G401 (cell line): Measurements from ENCODE around the gene HOXC6. TPM values are rescaled to one million over a fixed set of nuclear protein-coding genes. Genes with fewer than 3 reads are reported as not detected.

Experiments
- DNase-seq: peaks from one replicate; pipeline ENCODE4 v3.0.0-alpha.2; 2015; ENCODE audit warnings: low spot score
- in situ Hi-C: cut with HindIII; loops from 2 replicates; pipeline ENCODE4 v1.10.0; 2016; ENCODE audit warnings: low sequenced_read_pairs, mixed read lengths
- total RNA-seq: library from RNA; depleted of rRNA; stranded (reverse); fragments of >200 nt; shearing (Covaris generic); gene quantifications from 2 replicates; pipeline ENCODE4 v1.2.3, GENCODE V29; 2014

HOXC6 gene
- total RNA-seq, 1 experiment from 2014 or later = 3.7 TPM

DNA sequence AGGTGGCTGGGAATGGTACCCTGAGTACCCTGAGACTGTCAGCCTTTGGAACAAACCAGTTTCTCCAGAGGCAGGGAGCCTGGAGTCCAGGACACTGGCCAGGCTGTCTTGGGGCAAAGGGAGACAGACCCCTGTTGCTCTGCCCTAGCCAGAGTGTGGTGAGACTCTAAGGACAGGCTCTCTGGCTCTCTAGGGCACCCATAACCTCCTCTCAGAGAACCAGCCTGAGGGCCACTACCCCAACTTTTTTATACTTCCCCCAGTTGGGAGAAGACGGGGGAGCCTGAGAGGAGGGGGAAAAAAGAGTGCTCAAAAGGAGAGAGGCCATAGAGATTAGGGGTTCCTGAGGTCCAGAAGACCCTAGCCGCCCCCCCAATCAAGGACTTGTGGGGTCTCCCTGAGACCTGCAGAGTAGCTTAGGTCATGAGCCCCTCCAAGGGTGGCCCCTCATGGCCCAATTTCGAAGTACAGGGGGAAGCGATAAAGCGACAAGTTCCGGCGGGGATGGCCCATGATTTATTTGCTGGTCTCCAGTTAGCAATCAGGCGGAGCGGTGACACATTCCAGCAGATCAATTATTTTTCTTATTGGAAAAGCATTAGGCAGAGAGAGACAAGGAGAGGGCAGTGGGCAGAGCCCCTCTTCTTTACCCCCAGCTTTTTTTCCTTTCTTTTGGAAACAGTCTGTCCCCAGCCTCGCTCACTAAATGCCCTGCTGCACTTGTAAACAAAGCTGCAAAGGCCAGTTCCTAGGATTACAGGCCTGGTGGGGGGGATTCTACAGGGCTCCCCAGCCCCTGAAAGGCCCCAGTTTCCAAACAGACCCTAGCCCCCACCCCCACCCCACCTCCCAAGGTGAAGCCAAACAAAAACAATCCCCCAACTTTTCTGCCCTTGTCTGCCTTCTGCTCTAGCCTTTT is 17.9 kb upstream of the HOXC6 start:
- in situ Hi-C loops = loop anchor here (25.0 kb wide), 1 partner anchor 177 kb away; the partner anchor contains the start of gene SMUG1
- DNase-seq = no peak

DNA sequence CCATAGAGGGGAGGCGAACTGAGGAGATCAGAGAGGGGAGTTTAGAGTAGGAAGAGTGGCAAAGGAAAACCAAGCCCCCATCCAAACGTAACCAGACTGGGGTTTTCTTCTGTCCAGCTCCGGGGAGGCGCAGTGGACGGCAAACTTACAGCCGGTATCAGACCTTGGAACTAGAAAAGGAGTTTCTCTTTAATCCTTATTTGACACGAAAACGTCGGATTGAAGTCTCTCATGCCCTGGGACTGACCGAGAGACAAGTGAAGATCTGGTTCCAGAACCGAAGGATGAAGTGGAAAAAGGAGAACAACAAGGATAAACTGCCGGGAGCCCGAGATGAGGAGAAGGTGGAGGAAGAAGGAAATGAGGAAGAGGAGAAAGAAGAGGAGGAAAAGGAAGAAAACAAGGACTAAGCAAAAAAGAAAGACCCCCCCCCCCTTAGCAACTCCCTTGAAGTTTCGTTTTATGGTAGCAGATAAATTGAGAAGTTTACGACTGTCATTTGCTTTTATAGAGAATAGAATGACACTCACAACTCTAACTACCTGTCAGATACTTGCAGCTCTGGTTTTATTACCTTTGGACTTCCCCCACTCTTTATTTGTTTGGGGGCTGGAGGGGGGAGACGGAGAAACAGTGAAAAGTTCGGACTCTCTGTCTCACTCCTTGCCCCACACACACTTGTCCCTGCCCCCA is 17.1 kb upstream of the HOXC6 start:
- no peak for DNase-seq
- in situ Hi-C loops = loop anchor here (25.0 kb wide), 1 partner anchor 176 kb away; the partner anchor contains the start of gene SMUG1

DNA sequence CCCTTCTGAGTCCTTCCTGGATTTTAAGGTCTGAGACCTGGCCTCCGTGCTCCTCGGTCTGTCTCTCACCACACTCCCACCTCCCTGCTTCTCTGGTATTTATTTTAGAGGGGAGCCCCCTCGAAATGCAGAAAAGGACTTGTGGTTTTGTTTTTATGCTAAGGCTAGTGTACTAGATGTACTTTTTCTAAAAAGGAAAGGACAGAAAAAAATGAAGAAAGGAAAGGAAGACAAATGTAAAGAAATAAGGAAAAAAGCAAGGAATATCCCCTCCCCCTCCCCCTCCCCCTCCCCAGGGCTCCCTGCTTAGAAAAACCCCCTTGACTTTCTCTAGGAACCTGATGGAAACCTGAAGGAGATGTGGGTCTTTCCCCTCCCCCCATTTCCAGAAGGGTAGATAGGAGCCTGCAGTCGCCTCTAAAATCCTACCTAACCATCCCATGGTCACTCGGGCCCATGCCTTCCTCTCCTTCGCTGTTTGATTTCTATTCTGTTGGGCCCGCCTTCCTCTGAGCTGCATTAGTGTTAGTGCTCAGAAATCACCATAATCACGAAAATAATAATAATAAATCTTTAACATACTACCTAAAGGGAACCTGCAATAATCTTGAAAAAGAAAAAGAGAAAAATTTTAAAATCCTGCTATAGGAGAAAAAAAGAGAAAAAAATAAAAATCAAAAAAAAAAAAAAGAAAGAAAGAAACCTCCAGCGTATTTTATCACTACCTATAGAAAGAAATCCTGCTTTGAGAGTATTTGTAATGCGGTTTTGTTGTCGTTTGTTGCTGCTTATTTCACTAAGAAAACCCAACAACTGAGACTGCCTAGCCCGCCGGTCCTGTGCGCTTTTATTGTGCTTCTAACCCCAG is 16.3 kb upstream of the HOXC6 start:
- in situ Hi-C loops = loop anchor here (25.0 kb wide), 1 partner anchor 175 kb away; the partner anchor contains the start of gene SMUG1
- DNase-seq = no peak

DNA sequence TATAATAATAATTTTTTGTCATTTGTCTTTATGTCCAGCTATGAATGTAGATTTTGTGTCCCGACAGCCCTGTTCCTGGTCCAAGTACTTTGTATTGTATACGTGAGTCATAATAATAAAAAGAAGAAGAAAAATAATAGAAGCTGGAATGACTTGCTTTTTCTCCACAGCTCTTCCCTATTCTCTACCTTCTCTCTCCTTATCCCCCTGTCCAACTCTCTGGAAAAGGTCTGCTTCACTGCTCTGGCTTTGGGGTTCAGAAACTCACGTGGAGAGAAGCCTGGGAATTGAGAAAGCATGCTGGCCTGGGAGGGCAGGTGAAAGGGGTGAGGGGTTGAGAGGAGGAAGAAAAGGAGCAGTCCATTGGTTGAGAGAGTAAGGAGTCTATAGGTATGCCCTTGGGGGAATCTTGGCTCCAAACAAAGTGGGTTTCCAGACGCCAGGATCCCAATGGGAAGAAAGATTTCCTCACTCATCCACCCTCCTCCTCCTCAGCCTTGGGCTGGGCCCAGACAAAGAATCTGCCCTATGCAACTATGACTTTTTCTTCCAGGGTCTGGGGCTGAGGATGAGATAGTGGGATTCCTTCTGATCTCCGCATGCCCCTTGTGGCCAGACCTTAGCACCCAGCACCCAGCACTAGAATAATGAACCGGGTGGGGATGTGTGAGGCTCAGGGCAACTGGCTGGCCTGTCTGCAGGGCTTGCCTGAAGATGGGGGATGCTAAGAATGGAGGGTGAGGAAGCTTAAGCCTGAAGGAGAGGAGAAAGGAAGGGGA is 15.4 kb upstream of the HOXC6 start:
- in situ Hi-C loops = loop anchor here (25.0 kb wide), 1 partner anchor 174 kb away; the partner anchor contains the start of gene SMUG1
- DNase-seq = no peak

DNA sequence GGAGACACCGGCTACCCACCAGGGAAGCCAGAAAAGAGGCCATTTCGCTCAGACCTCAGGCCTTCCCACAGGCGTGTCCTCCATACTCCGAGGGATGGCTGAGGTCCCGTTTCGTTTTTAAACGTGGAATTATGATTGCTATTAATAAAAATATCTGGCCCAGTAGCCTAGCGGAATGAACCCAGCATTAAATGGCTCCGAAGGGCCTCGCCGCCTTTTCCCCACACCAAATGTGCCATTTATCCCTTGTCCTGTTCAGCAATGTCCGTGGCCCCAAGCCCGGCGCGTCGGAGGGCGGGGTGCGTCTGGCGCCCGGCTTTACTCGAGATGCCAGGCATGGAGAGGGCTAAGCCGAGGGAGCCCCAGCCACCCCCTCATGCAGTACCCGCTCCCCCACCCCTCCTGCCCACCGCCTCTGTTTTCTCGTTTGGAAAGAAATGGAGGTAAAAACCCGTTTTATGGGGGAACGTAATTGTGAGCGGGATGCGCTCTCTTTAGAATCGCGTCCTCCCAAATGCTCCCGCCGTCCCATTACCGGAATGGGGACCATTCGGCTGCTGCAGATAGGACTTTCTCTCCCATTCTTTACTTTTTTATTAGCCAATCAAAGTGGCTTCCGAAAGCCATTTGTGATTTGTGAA is 13.7 kb upstream of the HOXC6 start:
- in situ Hi-C loops = loop anchor here (25.0 kb wide), 1 partner anchor 173 kb away; the partner anchor contains the start of gene SMUG1
- no peak for DNase-seq

DNA sequence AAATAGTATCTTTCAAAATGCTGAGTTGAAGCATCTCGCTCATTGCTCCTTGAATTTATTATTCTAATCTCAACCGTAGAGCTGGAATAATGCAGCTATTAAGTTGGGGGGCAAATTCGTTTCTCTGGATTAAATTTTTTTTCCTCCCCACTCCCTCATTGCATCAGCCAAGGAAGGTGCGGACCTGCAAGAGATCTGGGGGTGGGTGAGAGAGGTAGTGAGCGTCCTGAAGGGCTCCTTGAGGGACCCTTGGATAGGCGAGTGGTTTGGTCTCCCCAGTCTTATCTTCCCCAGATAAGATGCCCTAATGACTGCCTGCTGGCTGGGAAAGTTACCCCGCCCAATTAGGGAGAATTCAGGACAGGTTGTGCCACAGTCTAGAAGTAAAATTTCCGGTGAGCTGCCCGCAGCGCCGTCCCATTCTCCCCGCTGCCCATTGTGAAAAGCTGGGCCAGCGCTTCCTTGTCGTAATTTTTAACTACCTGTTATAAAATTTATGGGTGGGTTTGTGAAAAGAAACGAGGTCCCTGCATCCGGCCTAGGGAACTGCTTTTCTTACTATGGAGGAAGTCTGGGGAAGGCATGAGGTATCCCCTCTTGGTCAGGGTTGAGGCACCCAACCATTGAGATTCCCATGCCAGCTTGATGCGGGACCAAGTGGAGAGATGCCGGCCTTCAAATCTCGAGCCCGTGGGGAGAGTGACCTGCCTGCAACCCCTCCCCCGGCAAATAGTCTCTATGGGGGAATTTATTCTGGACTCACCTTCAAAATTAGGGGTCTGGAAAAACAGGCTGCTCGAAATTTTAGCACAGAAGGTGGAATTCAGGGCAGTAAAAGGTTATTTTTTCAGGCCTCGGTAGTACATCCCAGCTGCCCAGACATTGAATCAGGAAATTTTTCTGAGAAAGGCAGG is 13.0 kb upstream of the HOXC6 start:
- in situ Hi-C loops = loop anchor here (25.0 kb wide), 1 partner anchor 172 kb away; the partner anchor contains the start of gene SMUG1
- DNase-seq = no peak

DNA sequence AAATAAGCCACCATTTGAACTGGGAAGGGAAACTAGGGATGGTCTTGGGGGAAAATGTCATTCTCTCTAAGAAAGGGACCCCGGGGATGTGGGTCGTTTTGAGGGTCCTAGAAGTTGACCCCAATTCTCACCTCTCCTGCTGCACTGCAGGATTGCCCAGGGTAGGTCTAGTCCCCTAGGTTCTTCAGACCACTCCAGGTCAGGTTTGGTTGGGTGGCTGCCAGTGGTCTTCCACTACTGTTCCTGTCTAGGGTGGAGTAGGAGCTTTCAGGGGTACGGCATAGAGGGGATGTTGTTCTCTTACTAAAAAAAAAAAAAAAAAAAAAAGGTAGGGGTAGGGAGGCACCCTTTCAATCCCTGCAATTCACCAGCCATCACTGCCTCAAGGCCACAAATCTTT is 12.2 kb upstream of the HOXC6 start:
- in situ Hi-C loops = loop anchor here (25.0 kb wide), 1 partner anchor 171 kb away; the partner anchor contains the start of gene SMUG1
- no peak for DNase-seq

DNA sequence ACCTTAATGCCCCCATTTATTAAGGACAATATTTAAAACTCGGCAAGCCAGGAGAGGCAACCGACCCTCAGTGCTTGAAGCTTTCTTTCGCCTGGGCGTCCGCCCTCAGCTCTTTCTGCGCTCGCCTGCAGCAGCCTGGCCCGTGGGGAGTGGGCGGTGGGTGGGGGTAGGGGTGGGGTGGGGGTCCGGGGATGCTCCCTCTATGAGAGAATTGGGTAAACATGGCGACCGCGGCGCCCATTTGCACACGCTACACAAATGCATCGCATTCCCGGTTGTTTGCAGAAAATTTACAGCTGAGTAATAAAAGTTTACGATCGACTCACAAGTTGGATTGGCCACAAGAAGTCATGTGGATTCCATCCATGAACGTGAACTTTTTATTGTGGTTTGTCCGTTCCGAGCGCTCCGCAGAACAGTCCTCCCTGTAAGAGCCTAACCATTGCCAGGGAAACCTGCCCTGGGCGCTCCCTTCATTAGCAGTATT is 11.7 kb upstream of the HOXC6 start:
- in situ Hi-C loops = loop anchor here (25.0 kb wide), 1 partner anchor 171 kb away; the partner anchor contains the start of gene SMUG1
- peak; percentile 57 for DNase-seq

DNA sequence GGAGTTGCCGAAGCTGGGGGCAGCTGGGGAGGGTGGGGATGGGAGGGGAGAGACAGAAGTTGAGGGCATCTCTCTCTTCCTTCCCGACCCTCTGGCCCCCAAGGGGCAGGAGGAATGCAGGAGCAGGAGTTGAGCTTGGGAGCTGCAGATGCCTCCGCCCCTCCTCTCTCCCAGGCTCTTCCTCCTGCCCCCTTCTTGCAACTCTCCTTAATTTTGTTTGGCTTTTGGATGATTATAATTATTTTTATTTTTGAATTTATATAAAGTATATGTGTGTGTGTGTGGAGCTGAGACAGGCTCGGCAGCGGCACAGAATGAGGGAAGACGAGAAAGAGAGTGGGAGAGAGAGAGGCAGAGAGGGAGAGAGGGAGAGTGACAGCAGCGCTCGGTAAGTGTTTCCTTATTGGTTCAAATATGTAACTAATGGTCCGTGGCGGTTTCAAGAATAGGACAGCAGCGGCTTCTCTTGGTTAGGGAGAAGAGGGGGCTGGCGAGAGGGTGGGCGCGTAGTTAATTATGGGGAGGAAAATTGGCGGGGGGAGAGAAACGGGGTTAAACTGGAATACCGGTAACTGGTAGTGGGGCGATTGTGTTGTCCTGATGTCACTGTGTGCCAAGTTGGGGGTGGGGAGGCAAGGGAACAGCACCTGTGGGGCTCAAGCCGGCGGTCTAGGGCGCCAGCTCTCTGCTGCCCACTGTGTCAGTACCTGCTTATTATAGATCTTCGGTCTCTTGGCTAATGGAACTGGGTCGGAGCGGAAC is 11.0 kb upstream of the HOXC6 start:
- peak; percentile 52 for DNase-seq
- in situ Hi-C loops = loop anchor here (25.0 kb wide), 1 partner anchor 170 kb away; the partner anchor contains the start of gene SMUG1

DNA sequence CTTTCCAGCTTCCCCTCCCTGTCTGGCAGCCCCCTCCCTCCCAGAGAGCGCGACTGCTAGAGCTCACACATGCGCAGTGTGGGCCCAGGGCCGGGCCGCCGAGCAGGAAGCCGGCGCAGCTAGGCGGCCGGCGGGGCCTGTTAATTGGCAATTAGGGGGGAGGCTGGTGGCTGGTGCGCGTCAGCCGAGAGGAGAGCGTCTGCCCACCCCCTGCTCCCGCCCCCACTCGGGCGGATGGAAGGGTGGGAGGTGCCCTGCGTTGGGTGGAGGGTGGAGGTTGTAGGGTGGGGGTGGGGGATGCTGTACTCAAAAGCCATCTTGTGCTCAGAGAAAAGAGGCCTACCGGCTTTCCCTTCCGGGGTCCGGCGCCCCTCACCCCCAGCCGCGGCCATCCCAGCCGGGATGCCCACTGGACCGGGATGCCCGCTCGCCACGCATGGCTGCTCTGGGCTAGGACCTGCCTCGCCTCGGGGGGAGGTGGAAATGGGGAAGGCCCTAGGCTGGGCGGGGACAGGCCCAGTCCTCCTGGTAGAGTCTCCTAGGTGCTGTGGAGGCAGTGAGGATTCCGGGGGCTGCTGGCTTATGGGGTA is 10.3 kb upstream of the HOXC6 start:
- DNase-seq = peak; percentile 76
- in situ Hi-C loops = loop anchor here (25.0 kb wide), 1 partner anchor 169 kb away; the partner anchor contains the start of gene SMUG1

DNA sequence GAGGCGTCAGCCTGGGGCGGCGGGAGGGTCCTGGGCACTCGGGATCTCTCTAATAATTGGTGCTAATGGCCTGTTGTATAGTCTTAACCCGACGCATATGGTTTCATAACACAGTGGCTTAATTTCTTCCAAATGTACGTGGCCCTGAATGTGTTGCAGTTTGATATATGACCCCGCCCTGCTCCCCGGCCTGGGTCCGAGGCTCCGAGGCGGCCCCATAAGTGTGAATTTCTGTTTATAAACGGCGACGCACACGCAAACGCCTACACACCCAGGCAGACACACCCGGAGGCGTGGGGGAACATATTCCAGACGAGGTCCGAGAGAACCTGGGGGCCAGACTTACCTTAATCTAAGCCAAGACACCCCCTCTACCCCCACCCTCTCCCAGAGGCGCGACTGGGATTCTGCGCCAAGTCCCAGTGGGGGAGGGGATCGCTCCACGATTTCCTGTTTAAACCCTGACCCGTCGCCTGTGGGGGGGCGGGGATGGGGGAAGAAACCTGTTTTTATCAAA is 9.7 kb upstream of the HOXC6 start:
- in situ Hi-C loops = loop anchor here (25.0 kb wide), 1 partner anchor 169 kb away; the partner anchor contains the start of gene SMUG1
- no peak for DNase-seq

DNA sequence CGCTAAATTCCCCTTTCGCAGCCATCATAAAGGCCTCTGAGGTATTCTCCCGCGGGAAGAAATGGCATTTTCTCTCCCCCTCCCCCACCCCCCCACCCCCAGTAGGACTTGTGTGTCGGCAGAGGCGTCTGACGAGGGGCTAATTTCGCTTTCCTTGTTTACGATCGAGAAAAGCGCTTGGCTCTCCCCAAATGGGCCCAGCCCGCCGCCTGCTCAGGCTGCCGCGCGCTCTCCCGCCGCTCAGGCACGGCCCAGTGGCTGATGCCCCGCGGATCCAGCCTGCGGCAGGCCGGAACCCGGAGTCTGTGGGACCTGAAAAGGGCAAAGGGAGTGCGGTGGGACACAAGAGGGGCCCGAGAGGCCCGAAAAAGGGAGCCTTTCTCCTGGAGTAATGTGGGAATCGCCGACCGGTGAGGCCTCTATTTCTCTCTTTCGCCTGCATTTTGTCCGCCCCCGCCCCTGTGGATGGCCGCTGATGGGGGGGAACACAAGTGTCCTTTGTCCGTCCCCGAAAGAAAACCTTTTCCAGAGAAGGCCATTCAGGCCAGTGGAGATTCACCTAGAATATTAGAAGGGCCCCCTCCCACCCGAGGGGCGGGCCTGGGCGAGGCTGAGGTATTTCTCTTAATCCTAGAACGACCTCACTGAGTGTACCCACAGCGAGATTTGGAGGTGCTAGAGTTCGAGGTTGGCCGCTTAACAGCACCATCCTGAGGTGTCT is 9.0 kb upstream of the HOXC6 start:
- DNase-seq = no peak
- in situ Hi-C loops = loop anchor here (25.0 kb wide), 1 partner anchor 168 kb away; the partner anchor contains the start of gene SMUG1

DNA sequence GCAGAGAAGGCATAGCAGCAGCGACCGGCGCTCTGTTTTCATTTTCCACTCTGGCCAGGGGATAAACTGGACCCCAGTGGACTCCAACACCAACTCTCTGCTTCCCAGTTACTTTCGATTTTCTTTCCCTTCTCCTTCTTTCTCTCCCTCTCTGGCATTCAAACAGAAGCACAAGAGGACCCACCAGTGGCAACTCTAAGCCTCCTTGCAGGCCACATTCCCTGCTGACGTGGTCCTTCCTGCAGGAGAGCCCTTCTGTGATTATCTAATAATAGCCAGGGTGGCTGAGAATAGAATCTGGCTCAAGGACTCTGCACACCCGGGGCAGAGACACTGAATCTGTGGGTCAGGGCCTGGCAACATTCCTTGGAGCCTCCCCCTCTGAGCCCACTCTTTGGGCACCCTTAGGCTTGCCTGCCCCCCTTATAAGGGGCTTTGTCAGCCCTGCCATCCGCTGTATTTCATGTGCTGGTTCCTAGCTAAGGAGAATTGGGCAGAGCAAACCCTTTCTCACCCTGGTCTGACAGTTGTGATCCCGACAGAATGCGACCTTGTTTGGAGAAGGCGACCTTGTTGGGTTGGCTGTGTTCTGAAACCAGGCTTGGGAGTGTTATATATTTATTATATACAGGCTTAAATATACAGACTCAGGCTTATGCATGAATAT is 8.2 kb upstream of the HOXC6 start:
- in situ Hi-C loops = loop anchor here (25.0 kb wide), 1 partner anchor 167 kb away; the partner anchor contains the start of gene SMUG1
- DNase-seq = no peak
